ENCODE measurements around the gene KLF3. TPM values are rescaled to one million over a fixed set of nuclear protein-coding genes. Genes with fewer than 3 reads are reported as not detected.

The KLF3 gene
- total and polyA plus RNA-seq, 9 of the 15 experiments (the other 6 are each of a cell fraction or from before 2014, with no cell fraction given) = 9.9 to 47.2 (median 18.1) TPM

GRCh38 chr4:38663801-38664705 is at the start of gene KLF3 (continued):
- TF ChIP-seq ATF1 (CRISPR knock-in tag; IDR thresholded peaks at IDR 0.05) = no peak
- TF ChIP-seq ATF1 (tag; IDR thresholded peaks at IDR 0.05) = no peak
- TF ChIP-seq MYBL2 (IDR thresholded peaks at IDR 0.05; ENCODE audit: low read depth) = no peak
- TF ChIP-seq MYBL2 (CRISPR knock-in tag; IDR thresholded peaks at IDR 0.05; ENCODE audit: borderline replicate concordance) = no peak
- TF ChIP-seq DIDO1 (tag; IDR thresholded peaks at IDR 0.05; ENCODE audit: low read depth) = no peak
- peak; percentile 2; the same call in 1 of the 2 replicates for TF ChIP-seq CREM (IDR thresholded peaks at IDR 0.05; ENCODE audit: low read depth)
- TF ChIP-seq CHCHD3 (CRISPR knock-in tag; IDR thresholded peaks at IDR 0.05) = peak; percentile 34; the same call in 1 of the 2 replicates
- TF ChIP-seq CUX1 (CRISPR knock-in tag; IDR thresholded peaks at IDR 0.05) = no peak
- no peak for TF ChIP-seq XRCC4 (IDR thresholded peaks at IDR 0.05; ENCODE audit: extremely low read depth, insufficient read depth, insufficient read length)
- TF ChIP-seq REST (IDR thresholded peaks at IDR 0.05; ENCODE audit: borderline replicate concordance) = peak; percentile 30; the same call in 1 of the 2 replicates
- peak; percentile 23; the same call in 1 of the 2 replicates for TF ChIP-seq REST (CRISPR knock-in tag; IDR thresholded peaks at IDR 0.05; ENCODE audit: low read depth)
- TF ChIP-seq POLR2H (tag; IDR thresholded peaks at IDR 0.05; ENCODE audit: low read depth) = 0 out of 2 replicates have a peak, but pooled peaks have one; percentile 9
- TF ChIP-seq KLF13 (tag; IDR thresholded peaks at IDR 0.05; ENCODE audit: borderline replicate concordance, low read depth) = 0 out of 2 replicates have a peak, but pooled peaks have one; percentile 13
- peak; percentile 50 for TF ChIP-seq CXXC5 (CRISPR knock-in tag; IDR thresholded peaks at IDR 0.05)
- TF ChIP-seq TRIM28 (IDR thresholded peaks at IDR 0.05) = no peak

Measured in K562 (cell line).